ENCODE measurements around the gene OSBPL10. TPM values are rescaled to one million over a fixed set of nuclear protein-coding genes. Genes with fewer than 3 reads are reported as not detected.

Gene OSBPL10
- total and polyA plus RNA-seq, 4 experiments from 2014 or later: 0.95 TPM; not detected in 3

GRCh38 chr3:31900583-31900982 lies 80.5 kb downstream of the OSBPL10 start:
- Mint-ChIP-seq H3K27ac (no peak overlapping the region), H3K9me3 (peaks cover 0 to 2% (median 0%) of the 10 kb centered on the region in 8 donors), H3K36me3 (no peaks in the 10 kb centered on the region), H3K27me3 (no peaks in the 10 kb centered on the region), H3K4me3 (no peak overlapping the region), H3K4me1 (peaks cover 0 to 4% (median 1%) of the 10 kb centered on the region in 4 donors)
- intact Hi-C loops (cut with micrococcal nuclease): no loop called here
- no peak overlapping the region for H3K4me3 ChIP-seq (ENCODE audit: low read length in 2 of 2)
- no peaks in the 10 kb centered on the region for H3K36me3 ChIP-seq (ENCODE audit: insufficient read depth, low read length)
- ChIA-PET CTCF (ENCODE audit: partially characterized antibody) (no interaction called here), POLR2A (ENCODE audit: partially characterized antibody) (no interaction called here)
- no peaks in the 10 kb centered on the region for H3K4me1 ChIP-seq (ENCODE audit: insufficient read depth, low read length)
- no peak overlapping the region for H3K27ac ChIP-seq (ENCODE audit: low read depth, low read length)
- H3K27me3 ChIP-seq (ENCODE audit: insufficient read depth, low read length): no peaks in the 10 kb centered on the region
- H3K9me3 ChIP-seq (ENCODE audit: control insufficient read depth in 1 of 2, low read length in 2 of 2): no peaks in the 10 kb centered on the region
- no peak for DNase-seq

GRCh38 chr3:31896648-31897433 lies 84.2 kb downstream of the OSBPL10 start:
- intact Hi-C loops (cut with micrococcal nuclease): no loop called here
- Histone ChIP-seq H3K27ac (ENCODE audit: low read depth, low read length) (no peak overlapping the region), H3K4me3 (ENCODE audit: low read length in 2 of 2) (no peak overlapping the region), H3K9me3 (ENCODE audit: control insufficient read depth in 1 of 2, low read length in 2 of 2) (no peaks in the 10 kb centered on the region), H3K4me1 (ENCODE audit: insufficient read depth, low read length) (no peaks in the 10 kb centered on the region), H3K27me3 (ENCODE audit: insufficient read depth, low read length) (no peaks in the 10 kb centered on the region), H3K36me3 (ENCODE audit: insufficient read depth, low read length) (no peaks in the 10 kb centered on the region)
- ChIA-PET CTCF (ENCODE audit: partially characterized antibody) (no interaction called here), POLR2A (ENCODE audit: partially characterized antibody) (no interaction called here)
- no peak overlapping the region for H3K4me3 Mint-ChIP-seq
- H3K4me1 Mint-ChIP-seq: peaks cover 0 to 2% (median 0%) of the 10 kb centered on the region in 4 donors
- H3K27me3 Mint-ChIP-seq: peaks cover 2 to 4% of the 10 kb centered on the region in 2 donors
- no peak overlapping the region for H3K27ac Mint-ChIP-seq
- peaks cover 0 to 2% (median 0%) of the 10 kb centered on the region in 8 donors for H3K9me3 Mint-ChIP-seq
- DNase-seq: no peak
- H3K36me3 Mint-ChIP-seq: no peaks in the 10 kb centered on the region

- Mint-ChIP-seq H3K27ac (no peak overlapping the region), H3K9me3 (peaks cover 0 to 2% (median 0%) of the 10 kb centered on the region in 8 donors), H3K27me3 (peaks cover 5 to 6% of the 10 kb centered on the region in 2 donors), H3K36me3 (no peaks in the 10 kb centered on the region), H3K4me3 (no peak overlapping the region), H3K4me1 (peaks cover 0 to 2% (median 0%) of the 10 kb centered on the region in 4 donors)
- ChIA-PET CTCF (ENCODE audit: partially characterized antibody) (no interaction called here), POLR2A (ENCODE audit: partially characterized antibody) (no interaction called here)
- H3K4me3 ChIP-seq (ENCODE audit: low read length in 2 of 2): no peak overlapping the region
- intact Hi-C loops (cut with micrococcal nuclease): no loop called here
- no peaks in the 10 kb centered on the region for H3K9me3 ChIP-seq (ENCODE audit: control insufficient read depth in 1 of 2, low read length in 2 of 2)
- H3K27ac ChIP-seq (ENCODE audit: low read depth, low read length): no peak overlapping the region
- no peaks in the 10 kb centered on the region for H3K27me3 ChIP-seq (ENCODE audit: insufficient read depth, low read length)
- no peaks in the 10 kb centered on the region for H3K36me3 ChIP-seq (ENCODE audit: insufficient read depth, low read length)
- no peak for DNase-seq
- H3K4me1 ChIP-seq (ENCODE audit: insufficient read depth, low read length): no peaks in the 10 kb centered on the region
Observed at GRCh38 chr3:31896026-31896425, 85.0 kb downstream of the OSBPL10 start.

- ChIA-PET CTCF (ENCODE audit: partially characterized antibody) (no interaction called here), POLR2A (ENCODE audit: partially characterized antibody) (no interaction called here)
- H3K36me3 ChIP-seq (ENCODE audit: insufficient read depth, low read length): no peaks in the 10 kb centered on the region
- H3K27ac ChIP-seq (ENCODE audit: low read depth, low read length): no peak overlapping the region
- H3K4me1 ChIP-seq (ENCODE audit: insufficient read depth, low read length): no peaks in the 10 kb centered on the region
- H3K4me1 Mint-ChIP-seq: peaks cover 0 to 2% (median 0%) of the 10 kb centered on the region in 4 donors
- H3K27me3 Mint-ChIP-seq: peaks cover 5 to 6% of the 10 kb centered on the region in 2 donors
- no peak overlapping the region for H3K4me3 ChIP-seq (ENCODE audit: low read length in 2 of 2)
- no peaks in the 10 kb centered on the region for H3K27me3 ChIP-seq (ENCODE audit: insufficient read depth, low read length)
- intact Hi-C loops (cut with micrococcal nuclease): no loop called here
- H3K4me3 Mint-ChIP-seq: no peak overlapping the region
- H3K9me3 Mint-ChIP-seq: peaks cover 0 to 2% (median 0%) of the 10 kb centered on the region in 8 donors
- no peak for DNase-seq
- no peak overlapping the region for H3K27ac Mint-ChIP-seq
- no peaks in the 10 kb centered on the region for H3K9me3 ChIP-seq (ENCODE audit: control insufficient read depth in 1 of 2, low read length in 2 of 2)
- H3K36me3 Mint-ChIP-seq: no peaks in the 10 kb centered on the region
Observed at GRCh38 chr3:31895471-31895870, 85.6 kb downstream of the OSBPL10 start.

- Mint-ChIP-seq H3K4me1 (no peaks in the 10 kb centered on the region), H3K27ac (no peak overlapping the region), H3K27me3 (peaks cover 9 to 11% of the 10 kb centered on the region in 2 donors), H3K4me3 (no peak overlapping the region), H3K9me3 (peaks cover 0 to 2% (median 0%) of the 10 kb centered on the region in 8 donors), H3K36me3 (no peaks in the 10 kb centered on the region)
- DNase-seq: no peak
- intact Hi-C loops (cut with micrococcal nuclease): no loop called here
- ChIA-PET CTCF (ENCODE audit: partially characterized antibody) (no interaction called here), POLR2A (ENCODE audit: partially characterized antibody) (no interaction called here)
- Histone ChIP-seq H3K27me3 (ENCODE audit: insufficient read depth, low read length) (no peaks in the 10 kb centered on the region), H3K4me1 (ENCODE audit: insufficient read depth, low read length) (no peaks in the 10 kb centered on the region), H3K9me3 (ENCODE audit: control insufficient read depth in 1 of 2, low read length in 2 of 2) (no peaks in the 10 kb centered on the region), H3K36me3 (ENCODE audit: insufficient read depth, low read length) (no peaks in the 10 kb centered on the region), H3K4me3 (ENCODE audit: low read length in 2 of 2) (no peak overlapping the region), H3K27ac (ENCODE audit: low read depth, low read length) (no peak overlapping the region)
Observed at GRCh38 chr3:31892916-31893573, 88.0 kb downstream of the OSBPL10 start.

- Histone ChIP-seq H3K36me3 (ENCODE audit: insufficient read depth, low read length) (no peaks in the 10 kb centered on the region), H3K9me3 (ENCODE audit: control insufficient read depth in 1 of 2, low read length in 2 of 2) (no peaks in the 10 kb centered on the region), H3K4me3 (ENCODE audit: low read length in 2 of 2) (no peak overlapping the region), H3K27me3 (ENCODE audit: insufficient read depth, low read length) (no peaks in the 10 kb centered on the region), H3K4me1 (ENCODE audit: insufficient read depth, low read length) (no peaks in the 10 kb centered on the region), H3K27ac (ENCODE audit: low read depth, low read length) (no peak overlapping the region)
- H3K36me3 Mint-ChIP-seq: no peaks in the 10 kb centered on the region
- H3K27me3 Mint-ChIP-seq: peaks cover 9 to 11% of the 10 kb centered on the region in 2 donors
- POLR2A ChIA-PET (ENCODE audit: partially characterized antibody): no interaction called here
- H3K27ac Mint-ChIP-seq: peak overlapping the region in 1 of 7 donors; percentile 54
- H3K9me3 Mint-ChIP-seq: peaks cover 0 to 2% (median 0%) of the 10 kb centered on the region in 8 donors
- no peak for DNase-seq
- intact Hi-C loops (cut with micrococcal nuclease): no loop called here
- H3K4me1 Mint-ChIP-seq: no peaks in the 10 kb centered on the region
- H3K4me3 Mint-ChIP-seq: no peak overlapping the region
- CTCF ChIA-PET (ENCODE audit: partially characterized antibody): no interaction called here
Observed at GRCh38 chr3:31892500-31892899, 88.6 kb downstream of the OSBPL10 start.

- no peak overlapping the region for H3K27ac Mint-ChIP-seq
- H3K36me3 Mint-ChIP-seq: no peaks in the 10 kb centered on the region
- no peaks in the 10 kb centered on the region for H3K9me3 ChIP-seq (ENCODE audit: control insufficient read depth in 1 of 2, low read length in 2 of 2)
- no peaks in the 10 kb centered on the region for H3K4me1 Mint-ChIP-seq
- H3K27me3 Mint-ChIP-seq: peaks cover 9 to 14% of the 10 kb centered on the region in 2 donors
- no peak overlapping the region for H3K27ac ChIP-seq (ENCODE audit: low read depth, low read length)
- peaks cover 0 to under 1% (median 0%) of the 10 kb centered on the region in 8 donors for H3K9me3 Mint-ChIP-seq
- no peak overlapping the region for H3K4me3 Mint-ChIP-seq
- no peak overlapping the region for H3K4me3 ChIP-seq (ENCODE audit: low read length in 2 of 2)
- ChIA-PET CTCF (ENCODE audit: partially characterized antibody) (no interaction called here), POLR2A (ENCODE audit: partially characterized antibody) (no interaction called here)
- no peaks in the 10 kb centered on the region for H3K4me1 ChIP-seq (ENCODE audit: insufficient read depth, low read length)
- H3K27me3 ChIP-seq (ENCODE audit: insufficient read depth, low read length): no peaks in the 10 kb centered on the region
- DNase-seq: no peak
- no peaks in the 10 kb centered on the region for H3K36me3 ChIP-seq (ENCODE audit: insufficient read depth, low read length)
- intact Hi-C loops (cut with micrococcal nuclease): no loop called here
Observed at GRCh38 chr3:31891876-31892455, 89.1 kb downstream of the OSBPL10 start.
